NOMO-1 treated with dmso at 0.1 percent for 144 hours (cell line): ENCODE measurements around the gene TRAK1.

Experiments used
- DNase-seq: peaks from one replicate; lab custom pipeline; 2025; ENCODE audit not compliant: unreplicated experiment; lab: John Stamatoyannopoulos, UW

The TRAK1 gene

GRCh38 chr3:42123012-42123581, 31.9 kb downstream of the TRAK1 start:
- no peak for DNase-seq

DNA sequence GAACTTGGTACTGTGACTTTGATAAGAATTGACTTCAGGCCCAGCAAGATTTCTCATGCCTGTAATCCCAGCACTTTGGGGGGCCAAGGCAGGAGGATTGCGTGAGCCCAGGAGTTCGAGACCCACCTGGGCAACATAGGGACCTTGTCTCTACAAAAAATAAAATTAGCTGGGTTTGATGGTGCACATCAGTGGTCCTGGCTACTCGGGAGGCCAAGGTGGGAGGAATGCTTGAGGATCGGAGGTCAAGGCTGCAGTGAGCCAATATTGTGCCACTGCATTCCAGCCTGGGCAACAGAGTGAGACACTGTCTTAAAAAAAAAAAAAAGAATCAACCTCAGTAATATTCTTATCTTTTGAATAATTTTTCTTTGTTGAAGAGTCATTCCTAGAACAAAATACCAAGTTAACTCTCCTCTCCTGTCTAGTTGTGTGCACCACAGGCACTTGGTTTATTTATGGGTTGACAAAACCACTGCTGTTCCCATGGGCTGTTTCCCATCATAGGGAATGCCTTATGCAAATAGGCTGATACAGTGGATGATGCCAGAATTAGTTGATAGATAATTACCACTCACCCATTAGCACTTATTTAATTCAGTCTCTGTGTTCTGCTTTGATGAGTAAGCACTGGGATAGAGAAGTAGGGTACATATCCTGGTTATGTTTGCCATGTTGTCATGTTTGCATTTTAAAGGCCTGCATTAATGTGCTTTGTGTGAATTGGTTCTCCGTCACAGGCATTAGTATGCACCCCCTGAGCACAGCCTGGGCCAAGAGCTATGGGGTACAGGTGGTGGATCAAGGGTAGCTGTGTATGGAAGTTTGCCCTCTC, 32.9 kb downstream of the TRAK1 start:
- DNase-seq, result no peak

GRCh38 chr3:42127226-42127625, 36.1 kb downstream of the TRAK1 start:
- DNase-seq, result no peak

- DNase-seq, result no peak
Observed at GRCh38 chr3:42128526-42128925, 37.4 kb downstream of the TRAK1 start.

DNA sequence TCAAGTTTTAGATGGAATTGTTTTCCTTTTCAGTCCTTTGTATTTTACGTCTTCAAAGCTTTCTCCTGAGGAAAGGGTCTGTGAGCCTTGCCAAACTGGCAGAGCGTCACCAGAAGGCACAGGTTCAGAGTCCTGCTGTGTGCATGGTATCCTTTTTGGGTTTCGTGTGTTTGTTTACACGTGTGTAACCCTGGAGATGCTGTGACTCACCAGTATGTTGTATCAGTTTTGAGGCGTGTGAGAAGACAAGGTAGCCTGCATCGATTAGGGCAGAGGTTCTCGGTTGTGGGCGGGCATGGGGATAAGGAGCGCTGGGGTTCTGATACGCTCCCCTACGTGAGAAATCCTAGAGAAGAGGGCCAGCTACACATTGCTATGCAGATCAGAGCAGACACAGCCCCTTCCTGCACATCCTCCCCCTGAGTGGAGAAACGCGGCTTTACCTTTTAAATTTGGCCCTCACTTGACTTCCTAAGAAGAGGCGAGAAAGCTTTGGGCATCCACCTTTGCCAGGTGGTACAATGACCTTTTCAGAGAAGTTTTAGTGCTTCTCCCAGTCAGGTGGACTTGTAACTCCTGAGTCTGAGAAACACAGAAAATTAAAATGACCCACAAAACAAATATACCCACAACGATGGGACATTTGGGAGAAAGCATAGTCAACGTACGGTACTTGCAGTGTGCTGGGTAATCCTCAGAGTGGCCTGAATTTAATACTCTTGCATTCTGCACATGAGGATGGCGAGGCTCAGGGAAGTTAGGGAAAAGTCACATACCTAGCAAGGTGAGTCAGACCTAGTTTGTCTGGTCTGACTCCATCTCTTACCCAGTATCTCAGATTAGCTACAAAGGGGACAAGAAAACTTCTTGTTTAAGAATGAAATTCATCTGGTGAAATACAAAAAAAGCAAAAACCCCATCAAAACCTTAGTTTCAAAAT, 38.1 kb downstream of the TRAK1 start:
- DNase-seq, result no peak

GRCh38 chr3:42130007-42130328, 38.8 kb downstream of the TRAK1 start:
- DNase-seq, result no peak

DNA sequence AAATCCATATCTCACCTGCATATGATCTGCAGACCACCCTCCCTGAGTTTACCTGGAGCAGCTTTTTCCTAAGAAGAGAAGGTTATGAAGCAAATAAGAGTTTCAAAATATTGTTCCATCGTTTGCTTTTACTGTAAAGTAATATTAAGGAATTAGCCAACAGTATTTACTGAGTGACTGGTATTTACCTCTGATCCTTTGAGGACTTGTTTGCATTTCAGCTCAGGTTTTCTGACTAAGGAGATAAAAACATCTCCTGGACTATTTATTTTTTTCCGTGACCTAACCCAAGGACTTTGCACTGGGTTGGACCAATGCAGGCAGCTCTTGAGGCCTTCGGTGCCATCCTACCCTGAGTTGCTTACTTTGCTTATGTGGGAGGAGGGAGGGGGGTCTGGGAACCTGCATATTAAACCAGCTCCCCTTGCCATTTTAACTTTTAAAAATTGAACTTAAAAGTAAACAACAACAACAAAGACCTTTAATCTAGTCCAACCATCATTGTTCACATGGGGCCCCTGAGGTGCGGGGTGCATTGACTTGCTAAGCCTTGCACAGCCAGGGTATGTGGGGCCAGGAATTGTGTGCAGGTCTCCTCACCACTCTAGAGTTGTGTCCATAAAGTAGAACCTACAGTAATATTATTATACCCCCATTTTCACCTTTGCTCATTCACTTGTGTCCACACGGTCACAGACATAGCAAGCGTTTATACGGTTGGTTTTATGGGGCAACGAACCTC, 39.3 kb downstream of the TRAK1 start:
- DNase-seq, result no peak

GRCh38 chr3:42133500-42134298, 42.5 kb downstream of the TRAK1 start:
- no peak for DNase-seq

GRCh38 chr3:42134867-42135464, 43.8 kb downstream of the TRAK1 start:
- no peak for DNase-seq

- DNase-seq, result no peak
Observed at GRCh38 chr3:42139621-42140453, 48.7 kb downstream of the TRAK1 start.

DNA sequence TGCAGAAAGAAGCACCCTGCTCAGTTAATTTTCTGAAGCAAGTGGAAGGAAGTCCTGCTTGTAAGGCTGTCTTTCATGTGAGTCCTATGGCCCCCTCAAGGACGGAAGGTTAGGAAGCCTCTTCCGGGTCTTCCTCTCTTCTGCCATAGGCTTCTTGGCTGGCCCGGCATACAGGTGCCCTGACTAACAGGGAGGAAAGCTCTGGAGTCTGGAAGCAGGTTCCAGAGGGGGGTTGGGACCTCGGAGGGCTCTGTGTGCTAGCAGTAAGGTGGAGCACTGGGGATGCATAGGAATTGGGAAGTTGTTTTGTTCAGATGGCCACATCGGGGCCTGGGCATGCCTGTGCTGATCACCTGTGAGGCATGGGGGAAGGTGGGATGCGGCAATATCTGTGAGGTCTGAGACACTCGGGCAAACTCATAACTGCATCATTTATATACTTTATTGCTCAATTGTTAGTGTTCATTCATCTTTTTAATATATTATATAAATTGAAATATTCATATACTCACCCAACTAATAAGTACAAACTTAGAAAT, 49.6 kb downstream of the TRAK1 start:
- DNase-seq, result no peak

DNA sequence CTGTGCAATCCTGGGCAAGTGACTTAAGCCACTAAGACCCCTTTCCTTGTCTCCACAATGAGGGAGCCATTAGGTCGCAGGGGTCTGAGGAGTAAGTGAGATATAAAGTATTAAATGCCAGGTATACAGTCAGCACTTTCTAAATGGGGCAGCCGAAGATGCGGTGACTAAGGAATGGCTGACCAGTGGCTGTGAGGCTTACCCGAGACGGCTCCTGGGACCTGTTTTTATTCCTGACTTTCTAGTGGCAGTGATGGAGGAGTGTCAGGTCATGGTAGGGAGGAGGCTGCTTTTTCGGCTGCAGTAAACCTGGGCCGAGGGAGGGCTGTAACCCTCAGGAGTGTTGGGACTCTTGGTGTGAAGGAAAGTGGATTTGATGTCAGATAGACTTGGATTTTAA, 52.3 kb downstream of the TRAK1 start:
- DNase-seq, result no peak

GRCh38 chr3:42144209-42144608, 53.1 kb downstream of the TRAK1 start:
- DNase-seq, result no peak

- no peak for DNase-seq
Observed at GRCh38 chr3:42148086-42148848, 57.1 kb downstream of the TRAK1 start.

DNA sequence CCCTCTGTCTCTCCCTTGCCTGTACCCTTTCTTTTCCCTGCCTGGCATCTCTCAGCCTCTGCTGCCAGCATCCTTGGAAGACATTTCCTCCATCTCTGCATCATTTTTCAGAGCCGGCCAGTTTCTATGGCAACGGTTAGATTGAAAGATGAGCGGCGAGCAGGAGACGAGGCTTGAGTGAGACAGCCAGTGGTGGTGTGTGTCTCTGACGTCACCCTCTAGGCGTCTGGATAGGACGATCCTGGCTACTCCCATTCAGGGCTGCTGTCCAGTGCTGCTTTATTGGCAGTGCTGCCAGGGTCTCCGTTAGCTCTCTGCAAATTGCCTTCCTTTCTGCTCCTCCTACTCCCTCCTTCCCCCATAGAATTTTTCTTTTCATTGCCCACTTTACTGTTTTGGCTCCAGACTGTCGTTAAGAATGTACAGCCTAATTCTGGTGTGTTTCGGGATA, 57.9 kb downstream of the TRAK1 start:
- no peak for DNase-seq

DNA sequence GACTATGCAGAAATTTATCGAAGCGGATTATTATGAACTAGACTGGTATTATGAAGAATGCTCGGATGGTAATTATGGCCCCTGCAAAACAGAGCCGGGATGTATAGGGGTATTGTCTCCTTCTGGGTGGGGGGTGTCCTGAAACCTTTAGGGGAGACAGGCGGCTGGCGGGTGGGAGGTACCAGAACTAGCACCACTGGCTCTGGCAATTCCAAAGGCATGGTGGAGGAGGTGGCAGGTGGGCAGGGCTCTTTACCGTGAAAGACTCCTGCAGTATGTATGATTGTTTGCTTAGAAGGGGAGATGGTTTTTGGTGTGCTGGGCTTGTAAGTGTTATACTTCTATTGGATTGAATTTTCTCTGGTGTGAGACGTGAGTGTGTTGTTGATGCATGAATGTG, 58.4 kb downstream of the TRAK1 start:
- no peak for DNase-seq

DNA sequence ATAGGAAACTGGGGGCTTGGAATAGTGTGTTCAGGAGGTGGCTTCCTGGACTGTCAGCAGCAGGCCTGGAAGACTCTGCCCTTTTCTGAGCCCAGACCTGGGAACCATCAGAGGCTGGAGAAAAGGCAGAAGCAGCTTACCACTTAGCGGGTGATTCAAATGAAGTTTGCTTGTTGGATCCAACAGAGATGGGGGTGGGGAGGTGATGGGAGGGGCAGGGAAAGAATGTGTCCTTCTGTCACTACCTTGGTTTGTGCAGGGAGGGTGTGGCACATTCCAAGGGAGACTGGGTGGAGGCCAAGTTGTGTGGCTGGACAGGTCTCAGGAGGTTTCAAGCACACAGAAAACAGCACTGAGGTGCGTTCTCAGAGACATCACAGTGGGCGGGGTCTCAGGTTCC, 58.8 kb downstream of the TRAK1 start:
- DNase-seq, result no peak

DNA sequence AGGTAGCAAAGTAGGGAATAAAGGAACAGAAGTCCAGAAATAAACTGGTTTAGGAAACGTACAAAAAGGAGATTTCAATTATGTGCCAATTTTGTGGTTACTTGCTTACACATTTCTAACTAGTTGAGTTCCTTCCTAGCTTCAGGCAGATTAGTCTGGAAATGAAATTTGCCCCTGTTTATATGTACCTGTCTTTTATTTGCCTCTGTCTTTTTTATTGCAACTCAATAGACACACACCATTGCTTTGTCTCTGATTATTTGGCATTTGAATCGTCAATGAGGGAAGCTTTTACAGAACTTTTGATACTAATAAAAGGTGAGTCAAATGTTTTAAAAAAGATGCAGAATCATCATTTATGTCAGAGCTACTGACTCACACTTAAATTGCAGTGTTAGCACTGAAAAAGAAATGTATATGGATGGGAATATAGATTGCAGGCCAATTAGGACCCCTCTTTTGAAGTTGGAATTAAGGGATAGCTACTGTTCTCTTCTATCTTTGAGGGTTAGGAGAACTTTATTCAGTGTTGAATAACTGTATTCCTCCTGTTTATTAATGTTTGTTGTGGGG, 60.5 kb downstream of the TRAK1 start:
- DNase-seq, result no peak
